ENCODE results near the gene SH2D3C. TPM values are rescaled to one million over a fixed set of nuclear protein-coding genes. Genes with fewer than 3 reads are reported as not detected.

Gene SH2D3C
- total and polyA plus RNA-seq, 2 of the 4 experiments (the other 2 are of a cell fraction) = under 0.01 to 0.24 TPM

DNA sequence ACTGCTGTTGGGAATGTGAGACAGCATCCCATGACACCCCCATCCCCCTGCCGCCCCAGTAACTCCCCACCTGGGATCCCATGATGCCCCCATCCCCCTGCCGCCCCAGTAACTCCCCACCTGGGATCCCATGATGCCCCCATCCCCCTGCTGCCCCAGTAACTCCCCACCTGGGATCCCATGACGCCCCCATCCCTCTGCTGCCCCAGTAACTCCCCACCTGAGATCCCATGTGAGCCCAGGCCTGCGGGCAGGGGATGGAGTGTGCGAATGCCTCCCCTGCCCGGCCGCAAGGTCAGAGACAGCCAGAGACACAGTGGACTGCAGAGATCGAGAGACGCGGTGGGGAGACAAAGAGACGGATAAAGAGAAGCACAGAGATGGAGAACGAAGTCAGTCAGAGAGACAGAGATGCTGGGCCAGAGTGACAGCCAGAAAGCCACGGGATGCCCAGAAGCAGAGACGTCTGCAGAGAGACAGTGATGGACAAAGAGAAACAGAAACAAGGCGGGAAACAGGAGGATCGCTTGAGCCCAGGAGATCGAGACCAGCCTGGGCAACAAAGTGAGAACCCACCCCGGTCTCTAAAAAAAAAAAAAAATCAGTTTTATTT is 992 bp downstream of the SH2D3C start:
- ATAC-seq (ENCODE audit: low read depth) (no peak), DNase-seq (no peak)
- 94% methylated on average over 7 of the region's 18 CpGs; no CpG with 5 or more reads in 1 of the 2 experiments for WGBS, 2 experiments (ENCODE audit: extremely low coverage in 2 of 2, insufficient read length in 1 of 2)
- ChIA-PET POLR2A (ENCODE audit: unreplicated experiment) (no interaction called here), CTCF (no interaction called here)
- no peak overlapping the region for H4K8ac ChIP-seq (ENCODE audit: low read depth in 2 of 2, low read length in 2 of 2)
- BruUV-seq (replicated peaks) = no TSS peak
- H2BK5ac ChIP-seq (ENCODE audit: low read depth, low read length, poor library complexity, severe bottlenecking) = no peak overlapping the region
- no peak overlapping the region for H4K5ac ChIP-seq (ENCODE audit: low read depth, low read length)
- H3K9ac ChIP-seq (ENCODE audit: low read depth, low read length) = no peak overlapping the region
- H3K79me1 ChIP-seq (ENCODE audit: low read depth in 1 of 2, low read length in 2 of 2) = no peaks in the 10 kb centered on the region
- H3K56ac ChIP-seq (ENCODE audit: extremely low read depth, insufficient read depth, low read length) = no peak overlapping the region
- no peak overlapping the region for H4K91ac ChIP-seq (ENCODE audit: insufficient read depth, low read depth, low read length)
- H3K14ac ChIP-seq (replicated peaks; ENCODE audit: low read depth, low read length) = no peak overlapping the region
- no peak overlapping the region for H2AK5ac ChIP-seq (ENCODE audit: low read depth, low read length)
- H3K9me3 ChIP-seq (ENCODE audit: control insufficient read depth, insufficient read depth, low read length) = no peaks in the 10 kb centered on the region
- no peak overlapping the region for H3K4me2 ChIP-seq (ENCODE audit: low read depth, low read length)
- no peak overlapping the region for H3K4me3 ChIP-seq (ENCODE audit: insufficient read depth, low read depth, low read length)
- no peaks in the 10 kb centered on the region for H3K4me1 ChIP-seq (ENCODE audit: control insufficient read depth, insufficient read depth, low read length)
- H3K36me3 ChIP-seq (ENCODE audit: control insufficient read depth, insufficient read depth, low read length) = no peaks in the 10 kb centered on the region
- H2AFZ ChIP-seq (replicated peaks; ENCODE audit: low read length, poor library complexity) = no peak overlapping the region
- no peak overlapping the region for H3K23ac ChIP-seq (ENCODE audit: low read depth, low read length)
- in situ Hi-C loops (cut with MboI; ENCODE audit: low sequenced_read_pairs) = no loop called here
- no peak overlapping the region for H2BK15ac ChIP-seq (ENCODE audit: low read depth, low read length)
- H3K27ac ChIP-seq (ENCODE audit: insufficient read depth, low read length) = no peak overlapping the region
- TF ChIP-seq BHLHE40 (IDR thresholded peaks at IDR 0.05; ENCODE audit: low read depth, low read length) (no peak), MAZ (IDR thresholded peaks at IDR 0.05; ENCODE audit: borderline replicate concordance, low read depth, low read length) (no peak), USF2 (IDR thresholded peaks at IDR 0.05; ENCODE audit: low read depth, low read length) (no peak), RCOR1 (IDR thresholded peaks at IDR 0.05; ENCODE audit: insufficient replicate concordance, low read length) (no peak), FOS (IDR thresholded peaks at IDR 0.05; ENCODE audit: low read depth, low read length) (no peak), SMC3 (IDR thresholded peaks at IDR 0.05; ENCODE audit: low read depth, low read length) (no peak), POLR2A (IDR thresholded peaks at IDR 0.05; ENCODE audit: low read depth, low read length) (no peak), MAFK (IDR thresholded peaks at IDR 0.05; ENCODE audit: low read depth, low read length) (no peak), RAD21 (IDR thresholded peaks at IDR 0.05; ENCODE audit: low read length) (no peak), ELK1 (IDR thresholded peaks at IDR 0.05; ENCODE audit: borderline replicate concordance, low read depth, low read length) (no peak), CHD1 (IDR thresholded peaks at IDR 0.05; ENCODE audit: low read depth, low read length) (no peak)
- TF ChIP-seq, protein P1, sequence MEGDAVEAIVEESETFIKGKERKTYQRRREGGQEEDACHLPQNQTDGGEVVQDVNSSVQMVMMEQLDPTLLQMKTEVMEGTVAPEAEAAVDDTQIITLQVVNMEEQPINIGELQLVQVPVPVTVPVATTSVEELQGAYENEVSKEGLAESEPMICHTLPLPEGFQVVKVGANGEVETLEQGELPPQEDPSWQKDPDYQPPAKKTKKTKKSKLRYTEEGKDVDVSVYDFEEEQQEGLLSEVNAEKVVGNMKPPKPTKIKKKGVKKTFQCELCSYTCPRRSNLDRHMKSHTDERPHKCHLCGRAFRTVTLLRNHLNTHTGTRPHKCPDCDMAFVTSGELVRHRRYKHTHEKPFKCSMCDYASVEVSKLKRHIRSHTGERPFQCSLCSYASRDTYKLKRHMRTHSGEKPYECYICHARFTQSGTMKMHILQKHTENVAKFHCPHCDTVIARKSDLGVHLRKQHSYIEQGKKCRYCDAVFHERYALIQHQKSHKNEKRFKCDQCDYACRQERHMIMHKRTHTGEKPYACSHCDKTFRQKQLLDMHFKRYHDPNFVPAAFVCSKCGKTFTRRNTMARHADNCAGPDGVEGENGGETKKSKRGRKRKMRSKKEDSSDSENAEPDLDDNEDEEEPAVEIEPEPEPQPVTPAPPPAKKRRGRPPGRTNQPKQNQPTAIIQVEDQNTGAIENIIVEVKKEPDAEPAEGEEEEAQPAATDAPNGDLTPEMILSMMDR (conservative IDR thresholded peaks at IDR 0.05; ENCODE audit: low read depth, low read length) = no peak
- H3K9me1 ChIP-seq (ENCODE audit: insufficient read depth, low read length) = no peaks in the 10 kb centered on the region
- no peak overlapping the region for H2BK120ac ChIP-seq (ENCODE audit: low read depth, low read length)
- H3K27me3 ChIP-seq (ENCODE audit: control insufficient read depth, insufficient read depth, low read length) = peaks cover 11% of the 10 kb centered on the region
- H3K18ac ChIP-seq (ENCODE audit: low read depth, low read length) = no peak overlapping the region
- no peak overlapping the region for H2AK9ac ChIP-seq (replicated peaks; ENCODE audit: low read depth, low read length, poor library complexity)
- no peak overlapping the region for H3K4ac ChIP-seq (ENCODE audit: low read depth, low read length)
- dilution Hi-C loops (cut with HindIII; ENCODE audit: low sequenced_read_pairs, unreplicated experiment) = no loop called here
- intact Hi-C loops (cut with micrococcal nuclease) = no loop called here
- H2BK20ac ChIP-seq (ENCODE audit: low read depth, low read length) = no peak overlapping the region
- no peaks in the 10 kb centered on the region for H4K20me1 ChIP-seq (ENCODE audit: insufficient read depth, low read length)

All from IMR-90 (cell line).